GM12878 (cell line): ENCODE measurements around the gene TLE3.

Experiments used
- EZH2 ChIP-seq: IDR thresholded peaks from 2 replicates; pipeline ENCODE4 v1.6.1; 2012; ENCODE audit warnings: low read depth, mild to moderate bottlenecking, control low read depth, inconsistent platforms, low read length, borderline replicate concordance; ENCODE audit not compliant: control insufficient read depth
- KDM1A ChIP-seq: fragments of 200-600 bp; sonication (generic); IDR thresholded peaks from 2 replicates; pipeline ENCODE4 v1.6.1; 2016; ENCODE audit warnings: borderline replicate concordance
- MYB ChIP-seq: fragments of 150-350 bp; IDR thresholded peaks from 2 replicates; pipeline ENCODE4 v1.6.1; 2014; ENCODE audit warnings: mild to moderate bottlenecking, low read depth, low read length, borderline replicate concordance

DNA sequence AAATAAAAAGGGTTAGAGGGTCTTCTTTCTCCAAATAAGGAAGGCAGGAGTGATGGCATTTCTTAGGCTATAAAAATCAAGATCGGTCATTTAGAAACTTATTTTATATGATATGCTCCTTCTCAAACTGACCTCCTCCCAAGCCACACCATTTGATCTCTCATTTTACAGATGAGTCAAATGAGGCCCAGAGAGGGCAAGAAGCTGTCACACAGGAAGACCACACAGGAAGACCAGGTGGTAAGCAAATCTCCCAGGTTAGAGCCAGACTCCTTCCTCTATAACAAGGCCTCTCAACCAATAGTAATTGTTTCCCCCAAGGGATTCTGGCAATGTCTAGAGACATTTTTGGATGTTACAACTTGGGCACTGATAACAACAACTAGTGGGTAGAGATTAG, 13.8 kb downstream of the TLE3 start:
- TF ChIP-seq EZH2 (no peak), KDM1A (no peak), MYB (no peak)
